CD1c-positive myeloid dendritic cell (primary cell): Measurements from ENCODE around the gene NCOR2.

ENCODE experiments used
- DNase-seq: peaks from one replicate; pipeline ENCODE4 v3.0.0-alpha.2; 2016; ENCODE audit errors: extremely low spot score

Gene NCOR2

DNA sequence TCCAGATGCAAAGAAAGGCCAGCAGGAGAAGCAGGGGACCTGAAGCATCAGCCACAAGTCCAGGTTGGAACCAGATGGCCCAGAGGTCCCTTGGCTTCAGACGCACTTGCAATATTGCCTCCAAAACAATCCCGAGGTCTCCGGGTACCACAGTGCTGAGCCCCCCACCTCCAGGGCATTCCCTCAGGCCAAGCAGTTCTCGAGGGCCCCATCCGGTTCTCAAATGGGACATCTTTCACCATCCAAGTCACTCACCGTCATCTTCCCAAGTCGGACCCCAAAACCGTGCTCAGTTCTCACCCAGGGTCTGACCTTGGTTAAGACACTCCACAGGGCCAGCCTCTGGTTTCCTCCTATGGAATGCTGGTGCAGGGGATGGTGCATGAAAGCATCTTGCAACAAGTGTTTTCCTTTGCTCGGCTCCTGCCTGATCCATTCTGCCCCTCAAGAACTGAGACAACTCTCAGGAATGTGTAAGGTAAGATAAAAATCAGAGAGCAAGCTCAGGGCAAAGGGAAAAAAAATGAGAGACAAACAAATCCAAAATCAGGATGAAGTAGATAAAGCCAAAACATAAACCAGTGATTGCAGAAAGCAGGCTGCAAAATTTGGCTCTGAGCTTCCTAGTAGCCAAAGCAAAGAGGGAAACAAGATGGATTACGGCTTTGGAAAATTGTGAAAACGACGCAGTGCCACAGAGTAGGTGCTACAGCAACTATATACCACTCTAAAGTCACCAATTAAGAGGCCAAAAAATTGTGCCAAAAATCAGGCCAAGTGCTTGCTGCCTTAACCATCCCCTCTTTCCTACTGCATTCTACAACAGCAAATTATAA lies 8.0 kb downstream of the NCOR2 start:
- no peak for DNase-seq

DNA sequence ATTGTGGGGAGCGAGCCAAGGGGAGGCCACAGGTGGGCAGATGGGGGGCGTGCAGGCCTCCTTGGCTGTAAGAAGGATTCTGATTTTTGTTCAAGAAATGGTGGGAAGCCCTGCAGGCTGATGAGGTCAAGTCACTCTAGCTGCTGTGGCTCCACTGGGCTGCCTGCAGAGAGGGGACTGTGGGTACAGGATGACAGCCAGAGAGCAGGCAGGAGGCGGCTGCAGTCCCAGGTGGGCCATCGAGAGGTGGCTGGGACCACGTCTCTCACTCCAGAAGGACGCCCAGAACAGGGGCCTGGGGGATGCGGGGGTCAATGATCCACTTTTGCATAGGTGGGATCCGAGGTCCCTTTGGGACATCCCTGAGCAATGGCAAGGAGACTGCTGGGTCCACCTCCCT lies 9.1 kb downstream of the NCOR2 start:
- no peak for DNase-seq

DNA sequence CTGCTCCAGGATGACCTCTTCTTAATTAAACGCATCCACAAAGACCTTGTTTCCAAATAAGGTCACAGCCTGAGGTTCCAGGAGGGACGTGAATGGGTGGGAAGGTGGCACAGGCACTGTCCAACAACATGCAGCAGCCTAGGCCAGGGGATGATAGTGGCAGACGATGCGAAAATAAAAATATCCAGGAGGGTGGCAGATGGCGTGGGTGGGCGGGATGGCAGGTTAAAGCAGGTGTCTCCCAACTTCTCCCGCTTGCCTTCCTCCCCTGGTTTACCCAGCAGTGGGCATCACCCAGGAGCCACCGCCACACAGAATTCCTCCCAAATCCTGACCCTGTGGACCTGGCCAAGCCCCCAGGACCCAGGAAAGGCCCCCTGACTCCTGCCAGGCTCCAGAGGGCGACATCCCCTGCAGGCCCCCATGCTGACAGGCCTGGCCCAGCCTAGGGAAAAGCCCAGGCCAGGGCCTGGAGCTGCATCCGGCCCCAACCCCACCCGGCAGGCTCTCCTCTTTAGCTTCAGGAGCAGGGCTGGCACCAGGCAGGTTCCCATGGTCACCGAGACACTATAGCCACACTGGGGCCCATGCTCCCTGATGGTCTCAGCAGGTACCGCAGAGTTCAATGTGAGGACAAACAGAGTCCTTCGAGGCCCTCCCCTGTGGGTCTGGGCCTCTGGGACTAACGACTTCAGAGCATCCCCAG lies 9.7 kb downstream of the NCOR2 start:
- DNase-seq = no peak

DNA sequence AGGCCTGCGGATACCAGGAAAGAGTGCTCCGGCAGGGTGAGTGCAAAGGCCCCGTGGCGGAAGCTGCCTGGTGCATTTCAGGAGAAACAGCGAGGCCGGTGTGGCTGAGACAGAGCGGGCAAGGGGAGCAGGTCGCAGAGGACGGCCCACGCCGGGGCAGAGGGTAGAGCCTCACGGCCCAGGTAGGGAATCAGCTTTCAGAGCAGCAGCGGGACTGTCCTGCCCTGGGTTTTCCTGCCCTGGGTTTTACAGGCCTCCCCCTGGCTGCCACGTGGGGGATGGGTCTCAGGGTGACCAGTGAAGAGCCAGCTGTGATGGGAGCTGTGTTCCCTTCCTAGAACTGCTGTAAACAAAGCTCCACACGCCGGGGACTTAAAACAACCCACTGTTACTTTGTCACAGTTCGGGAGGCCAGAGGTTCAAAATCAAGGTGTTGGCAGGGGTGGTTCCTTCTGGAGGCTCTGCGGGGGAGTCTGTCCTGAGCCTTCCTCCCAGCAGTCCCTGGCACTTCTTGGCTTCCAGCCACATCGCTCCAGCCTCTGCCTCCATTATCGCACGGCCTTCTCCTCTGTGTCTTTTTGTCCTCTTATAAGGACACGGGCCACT lies 10.4 kb downstream of the NCOR2 start:
- no peak for DNase-seq

DNA sequence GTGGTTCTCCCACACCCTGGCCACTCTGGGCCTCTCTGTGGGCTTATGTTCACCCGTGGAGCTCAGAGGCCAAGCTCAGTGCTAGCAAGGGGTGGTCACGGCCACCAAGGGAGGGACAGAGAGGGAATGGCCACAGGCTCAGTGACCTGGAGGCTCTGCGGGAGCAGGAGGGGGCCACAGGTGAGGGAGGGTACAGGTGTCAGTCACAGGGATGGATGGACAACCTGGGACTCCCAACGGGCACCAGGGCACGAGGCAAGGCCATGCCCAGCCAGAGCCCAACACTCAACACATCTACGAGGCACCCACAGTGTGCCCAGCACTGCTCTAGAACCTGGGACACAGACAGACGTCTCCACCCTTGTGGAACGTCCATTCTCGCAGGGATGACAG lies 11.3 kb downstream of the NCOR2 start:
- DNase-seq = no peak

DNA sequence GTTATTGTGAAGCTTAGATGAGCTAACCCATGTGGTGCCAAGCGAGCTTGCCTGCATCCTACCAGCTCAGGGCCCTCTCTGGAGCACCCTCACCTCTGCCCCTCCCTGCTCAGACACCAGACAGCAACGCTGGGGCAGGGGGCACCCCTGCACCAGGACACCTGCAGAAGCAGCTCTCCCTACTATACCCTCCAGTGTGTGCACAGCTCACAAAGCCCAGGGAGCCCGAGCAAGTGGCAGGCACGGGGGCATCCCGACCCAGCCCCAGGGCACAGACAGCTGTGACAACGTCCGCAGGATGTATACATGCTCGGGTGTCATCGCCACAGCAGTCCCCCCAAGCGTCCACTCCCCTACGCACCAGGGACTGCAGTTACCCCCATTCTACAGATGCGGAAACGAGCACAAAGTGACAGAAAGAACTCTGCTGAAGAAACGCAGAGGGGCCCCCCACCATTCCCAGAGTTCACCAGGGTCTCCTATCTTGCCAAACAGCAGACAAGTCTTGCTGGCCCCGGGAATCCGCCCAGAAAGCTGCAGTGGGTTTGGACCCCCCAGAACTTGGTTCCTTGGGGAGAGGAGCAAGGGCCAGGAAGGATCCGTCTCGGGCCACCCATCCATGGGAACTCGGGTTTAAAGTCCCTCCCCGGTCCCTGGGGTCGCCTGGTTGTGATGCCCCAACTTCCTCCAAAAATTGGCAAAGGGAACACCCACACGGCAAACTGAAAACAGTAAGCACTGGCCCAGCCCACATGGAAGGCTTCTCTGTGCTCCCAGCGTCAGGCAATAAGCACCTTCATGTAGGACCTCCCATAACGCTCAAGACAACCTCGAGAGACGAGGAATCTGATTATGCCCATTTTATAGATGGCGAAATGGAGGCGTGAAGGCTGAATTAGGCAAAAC lies 12.0 kb downstream of the NCOR2 start:
- peak; percentile 70 for DNase-seq

DNA sequence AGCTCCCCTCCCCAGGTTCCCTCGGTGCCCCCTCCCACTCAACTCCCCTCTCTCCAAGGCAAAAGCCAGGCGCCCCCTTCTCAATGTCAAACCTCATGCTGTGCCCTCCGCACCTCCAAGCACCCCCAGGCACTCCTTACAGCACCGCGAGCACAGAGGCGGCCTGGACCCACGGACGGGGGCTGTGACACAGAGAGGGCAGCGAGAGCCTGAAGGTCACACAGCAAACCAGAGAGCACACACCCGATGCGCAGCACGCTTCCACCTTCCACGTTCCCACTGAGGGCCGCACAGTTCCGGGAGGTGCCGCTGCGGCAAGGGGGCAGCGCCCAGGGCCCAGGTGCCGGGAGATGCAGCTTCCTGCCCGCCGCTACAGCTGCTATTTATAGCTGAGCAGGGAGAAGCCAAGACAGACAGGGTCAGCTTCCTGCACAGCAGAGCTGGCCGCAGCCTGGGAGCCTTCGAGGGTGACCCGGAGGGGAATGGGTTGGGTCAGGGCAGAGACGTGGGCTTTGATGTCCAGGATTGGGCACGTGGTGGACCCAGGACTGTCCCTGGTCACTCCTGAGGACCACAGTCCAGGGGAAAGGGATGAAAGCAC lies 12.9 kb downstream of the NCOR2 start:
- DNase-seq = peak; percentile 18

DNA sequence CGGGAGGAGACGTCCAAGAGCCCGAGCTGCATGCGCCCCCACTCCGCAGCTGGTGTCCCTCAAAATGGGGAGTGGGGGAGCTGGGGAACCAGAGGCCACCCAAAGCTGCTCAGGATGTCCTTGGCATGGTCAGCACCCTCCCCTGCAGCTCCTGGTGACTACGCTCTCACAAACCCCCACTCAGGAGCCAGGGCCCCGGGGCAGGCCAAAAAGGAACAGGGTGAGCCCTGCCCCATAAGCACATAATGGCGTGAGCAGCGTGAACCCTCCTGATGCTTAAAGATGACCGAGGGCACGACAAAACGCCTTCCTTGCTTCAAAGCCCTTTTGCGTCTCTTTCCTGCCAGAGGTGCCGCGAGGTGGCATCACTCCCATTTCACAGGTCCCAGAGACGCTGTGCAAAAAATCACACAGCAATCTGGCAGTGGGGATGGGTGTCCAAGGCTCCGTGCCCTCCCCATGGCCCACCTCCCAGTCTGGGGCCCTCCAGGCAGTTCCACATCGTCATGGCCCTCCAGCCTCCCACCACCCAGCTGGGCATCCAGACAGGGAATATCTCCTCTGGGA lies 13.5 kb downstream of the NCOR2 start:
- DNase-seq = no peak

DNA sequence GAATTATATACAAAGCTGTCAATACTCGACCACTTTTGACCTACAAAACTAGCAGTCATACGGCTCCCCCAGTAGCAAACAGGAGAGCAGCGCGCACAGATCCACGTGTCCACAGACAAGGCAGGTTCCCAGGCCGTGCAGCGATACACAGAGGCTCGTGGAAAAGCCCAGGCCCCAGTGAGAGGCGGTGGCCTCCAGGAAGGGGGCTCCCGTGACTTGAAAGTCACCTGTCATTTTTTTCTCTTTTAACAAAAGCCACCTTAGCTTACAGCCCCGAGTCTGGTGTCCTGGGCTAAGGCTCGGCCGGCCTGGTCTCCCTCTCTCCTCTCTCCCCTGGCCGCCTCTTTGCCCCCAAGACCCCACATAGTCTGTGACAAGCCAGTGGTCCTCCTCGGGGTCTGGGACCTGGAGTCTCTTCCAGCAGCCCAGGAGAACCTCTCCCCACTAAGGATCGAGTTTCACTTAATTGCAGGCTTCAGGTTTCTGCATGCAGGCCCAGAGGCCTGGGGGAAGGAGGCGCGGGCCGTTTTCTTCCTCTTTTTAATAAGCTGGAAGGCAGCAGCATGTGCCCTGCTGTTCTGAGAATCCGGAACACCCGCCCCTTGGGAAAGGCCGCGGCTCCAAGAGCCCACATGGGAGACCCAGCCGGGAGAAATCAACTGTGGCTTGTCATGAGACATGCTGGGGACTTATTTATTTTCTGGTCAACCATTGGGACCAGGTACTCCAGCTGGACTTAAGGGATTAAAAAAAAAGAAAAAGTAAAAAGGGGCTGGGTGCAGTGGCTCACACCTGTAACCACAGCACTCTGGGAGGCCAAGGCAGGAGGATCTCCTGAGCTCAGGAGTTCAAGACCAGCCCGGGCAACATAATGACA lies 15.9 kb downstream of the NCOR2 start:
- DNase-seq = peak; percentile 91

DNA sequence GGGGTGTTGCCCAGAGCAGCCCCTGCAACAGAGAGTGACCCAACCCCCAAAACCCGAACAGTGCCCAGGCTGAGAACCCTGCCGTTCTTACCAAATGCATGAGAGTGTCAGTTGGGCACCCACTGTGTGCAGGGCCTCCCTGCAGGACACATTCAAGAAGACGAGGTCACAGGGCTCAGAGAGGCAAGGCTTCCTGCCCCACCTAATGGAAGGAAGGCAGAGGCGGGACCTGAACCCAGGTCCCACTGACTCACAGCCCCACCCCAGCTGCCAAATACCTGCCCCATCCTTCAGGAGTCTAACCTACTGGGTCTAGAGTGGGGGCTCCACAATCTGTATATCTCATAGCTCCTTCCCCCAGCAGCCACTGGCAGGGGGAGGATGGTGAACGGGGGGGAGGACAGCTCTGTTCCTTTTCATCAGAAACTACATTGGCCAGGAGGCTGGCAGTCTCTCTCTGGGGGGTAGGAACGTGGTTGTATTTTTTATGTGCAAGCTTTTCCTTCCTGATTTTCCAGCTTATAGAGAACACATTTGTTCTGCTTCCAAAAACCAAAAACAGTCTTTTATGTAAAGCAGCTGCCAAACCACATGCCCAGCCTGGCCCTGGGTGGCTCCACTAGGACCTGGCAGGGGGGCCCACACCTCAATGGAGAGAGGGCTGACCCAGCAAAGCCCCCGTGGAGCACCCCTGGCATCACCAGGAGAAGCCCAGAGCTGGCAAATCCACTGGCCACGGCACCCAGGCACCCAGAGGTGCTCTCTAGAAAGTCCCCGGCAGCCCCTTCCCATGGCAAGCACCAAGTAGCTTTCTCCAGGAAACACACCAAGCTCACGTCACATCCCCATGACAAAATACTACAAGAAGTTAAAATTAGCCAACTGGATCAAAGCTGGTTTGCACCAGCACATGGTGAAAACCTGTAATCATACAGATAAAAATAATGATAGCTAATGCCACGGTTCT lies 17.0 kb downstream of the NCOR2 start:
- peak; percentile 73 for DNase-seq

DNA sequence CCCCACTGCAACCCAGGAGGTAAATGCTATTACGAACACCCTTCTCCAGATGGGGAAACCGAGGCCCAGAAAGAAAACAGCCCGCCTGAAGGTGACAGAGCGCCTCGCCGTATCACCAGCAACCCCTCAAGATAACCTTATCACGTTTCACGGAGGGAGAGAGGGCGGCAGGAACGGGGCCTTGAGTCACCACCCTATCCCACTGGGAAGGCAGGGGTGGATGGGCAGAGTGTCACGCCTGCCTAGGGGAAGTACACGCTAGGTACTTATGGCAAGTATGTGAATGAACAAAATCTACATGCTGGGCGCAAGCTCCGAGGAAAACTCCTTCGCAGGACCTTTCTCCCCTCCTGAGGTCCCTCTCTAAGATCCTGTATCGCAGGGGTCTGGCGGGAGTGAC lies 17.8 kb downstream of the NCOR2 start:
- DNase-seq = peak; percentile 59

DNA sequence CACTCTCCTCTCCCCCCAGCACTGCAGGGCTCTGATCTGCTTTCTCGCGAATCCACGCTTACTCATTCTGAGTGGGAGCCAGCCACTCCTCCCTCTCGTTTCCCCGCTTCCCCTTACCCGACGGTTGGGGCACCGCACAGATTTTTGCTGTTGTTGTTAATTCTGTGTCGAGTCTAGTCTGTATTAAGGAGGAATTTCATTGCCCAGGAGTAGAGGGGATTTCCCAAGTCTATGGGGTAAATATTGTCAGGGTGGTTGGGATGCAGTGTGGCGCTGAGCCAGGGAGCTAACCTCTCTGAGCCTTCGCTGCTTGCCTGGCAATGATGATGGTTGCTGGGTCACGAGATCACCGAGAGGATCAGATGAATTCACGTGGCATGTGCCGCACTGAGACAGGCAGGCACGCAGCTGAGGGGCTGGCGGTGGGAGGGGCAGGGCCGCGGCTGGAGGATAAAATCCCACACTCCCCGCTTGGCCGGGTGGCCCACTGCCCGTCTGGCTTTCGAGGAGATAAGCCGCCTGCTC lies 18.5 kb downstream of the NCOR2 start:
- DNase-seq = peak; percentile 96

DNA sequence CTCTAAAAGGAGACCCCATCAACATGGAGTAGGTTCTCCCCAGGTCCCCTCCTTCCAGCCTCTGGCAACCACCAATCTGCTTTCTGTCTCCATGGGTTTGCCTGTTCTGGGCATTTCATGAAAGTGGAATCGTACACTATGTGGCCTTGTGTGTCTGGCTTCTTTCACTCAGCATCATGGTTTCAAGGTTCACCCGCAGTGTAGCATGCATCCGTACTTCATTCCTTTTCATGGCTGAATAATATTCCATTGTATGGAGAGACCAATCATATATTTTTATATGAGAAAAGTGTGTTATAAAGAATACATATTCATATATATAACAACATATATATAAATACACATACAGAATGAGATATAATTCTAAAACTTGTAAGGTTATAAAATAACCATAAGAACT lies 19.8 kb downstream of the NCOR2 start:
- DNase-seq = no peak

DNA sequence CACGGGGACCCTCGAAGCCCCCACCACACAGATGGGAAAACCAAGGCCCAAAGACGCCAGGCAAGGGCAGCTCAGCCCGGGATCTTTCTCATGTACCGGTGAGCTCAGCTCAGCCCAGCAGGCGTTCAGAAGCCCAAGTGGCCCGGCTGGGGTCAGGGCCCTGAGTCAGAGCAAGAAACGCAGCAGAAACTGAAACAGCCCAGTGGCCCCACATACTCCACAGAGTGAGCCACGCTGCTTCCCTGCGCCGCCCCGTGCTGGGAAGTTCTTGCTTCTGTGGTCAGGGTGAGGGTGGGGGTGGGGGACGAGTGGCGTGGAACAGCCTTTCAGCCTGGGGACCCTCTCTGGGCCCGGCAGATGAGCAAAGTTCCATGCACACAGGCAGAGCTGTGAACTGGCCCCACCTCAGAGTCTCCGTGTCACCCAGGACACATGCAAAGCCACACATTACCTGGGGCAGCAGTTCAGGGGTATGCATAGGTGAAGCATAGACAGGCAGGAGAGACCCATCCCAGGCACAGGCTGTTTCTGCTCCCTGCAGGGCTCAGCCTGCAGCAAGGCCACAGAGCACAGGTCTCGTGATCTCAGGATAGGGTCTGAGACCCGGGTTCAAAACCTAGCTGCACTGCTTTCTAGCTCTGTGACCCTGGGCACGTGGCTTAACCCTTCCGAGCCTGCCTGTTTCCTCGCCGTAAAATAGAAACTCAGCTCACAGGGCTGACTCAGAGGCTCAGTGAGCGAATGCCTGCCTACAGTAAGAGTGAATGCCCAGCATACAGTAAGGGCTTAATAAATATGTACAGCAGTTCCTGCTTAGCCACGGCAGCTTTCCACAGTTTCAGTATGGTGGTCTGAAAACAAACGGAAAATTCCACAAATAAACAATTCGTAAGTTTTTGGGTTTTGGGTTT lies 21.6 kb downstream of the NCOR2 start:
- DNase-seq = peak; percentile 88

DNA sequence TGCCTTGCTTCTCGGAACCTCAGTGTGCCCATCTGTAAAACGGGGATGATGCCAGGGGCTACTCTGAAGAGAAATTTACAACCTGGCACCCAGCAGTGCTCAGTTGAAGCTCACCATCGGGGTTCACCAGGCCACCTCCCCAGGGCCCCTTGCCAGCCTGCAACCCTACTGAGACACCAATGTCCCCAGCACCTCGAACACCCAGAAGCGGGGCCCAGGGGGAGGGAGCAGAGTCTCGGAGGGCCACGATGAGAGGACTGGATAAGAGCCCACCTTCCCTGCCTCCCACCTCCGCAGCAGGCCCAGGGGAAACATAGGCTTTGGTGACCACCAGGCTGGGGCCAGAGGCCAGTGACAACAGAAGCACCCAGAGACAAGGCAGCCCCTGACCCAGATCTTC lies 22.4 kb downstream of the NCOR2 start:
- DNase-seq = no peak

DNA sequence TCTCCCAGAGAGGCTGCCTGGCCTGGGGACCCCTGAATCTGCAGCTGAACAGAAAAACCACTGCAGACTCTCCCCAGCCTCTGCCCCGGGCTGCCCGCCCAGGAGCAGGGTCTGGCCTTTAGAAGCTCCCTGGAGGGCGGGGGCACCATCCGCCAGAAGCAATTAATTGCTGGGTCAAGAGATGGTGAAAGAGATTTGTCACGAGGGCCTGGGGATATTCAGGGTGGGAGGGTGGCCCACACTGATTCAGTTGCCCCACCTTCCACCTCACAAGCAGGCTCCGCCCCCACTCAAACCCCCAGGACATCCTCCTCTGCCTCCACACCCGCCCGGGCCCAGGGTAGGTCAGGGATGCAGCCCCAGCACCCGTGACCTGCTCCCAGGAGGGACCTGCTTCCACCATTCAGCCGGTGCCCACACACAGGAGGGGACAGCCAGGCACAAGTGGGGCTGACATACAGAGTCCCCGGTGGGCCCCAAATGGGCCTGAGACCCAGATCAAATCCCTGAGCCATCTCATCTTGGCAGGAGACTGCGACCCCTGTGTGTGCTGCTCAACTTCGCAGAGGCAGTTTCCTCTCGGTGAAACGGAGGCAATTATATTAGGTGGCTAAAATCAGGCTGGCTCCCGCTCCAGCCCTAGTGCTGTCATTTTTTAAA lies 23.0 kb downstream of the NCOR2 start:
- peak; percentile 22 for DNase-seq
